B cell (primary cell): ENCODE measurements around the gene EEF1E1.

Experiments
- EZH2 ChIP-seq: IDR thresholded peaks from 2 replicates; pipeline ENCODE4 v1.6.1; 2012; ENCODE audit warnings: borderline replicate concordance, low read depth, mild to moderate bottlenecking, moderate library complexity, low read length; ENCODE audit not compliant: insufficient read depth, poor library complexity, severe bottlenecking
- TF ChIP-seq, protein P1 (sequence below): fragments of 200-600 bp; IDR thresholded peaks from one replicate; pipeline ENCODE4 v1.8.0; 2022; ENCODE audit warnings: antibody characterized with exemption, mild to moderate bottlenecking

- TF ChIP-seq, protein P1, sequence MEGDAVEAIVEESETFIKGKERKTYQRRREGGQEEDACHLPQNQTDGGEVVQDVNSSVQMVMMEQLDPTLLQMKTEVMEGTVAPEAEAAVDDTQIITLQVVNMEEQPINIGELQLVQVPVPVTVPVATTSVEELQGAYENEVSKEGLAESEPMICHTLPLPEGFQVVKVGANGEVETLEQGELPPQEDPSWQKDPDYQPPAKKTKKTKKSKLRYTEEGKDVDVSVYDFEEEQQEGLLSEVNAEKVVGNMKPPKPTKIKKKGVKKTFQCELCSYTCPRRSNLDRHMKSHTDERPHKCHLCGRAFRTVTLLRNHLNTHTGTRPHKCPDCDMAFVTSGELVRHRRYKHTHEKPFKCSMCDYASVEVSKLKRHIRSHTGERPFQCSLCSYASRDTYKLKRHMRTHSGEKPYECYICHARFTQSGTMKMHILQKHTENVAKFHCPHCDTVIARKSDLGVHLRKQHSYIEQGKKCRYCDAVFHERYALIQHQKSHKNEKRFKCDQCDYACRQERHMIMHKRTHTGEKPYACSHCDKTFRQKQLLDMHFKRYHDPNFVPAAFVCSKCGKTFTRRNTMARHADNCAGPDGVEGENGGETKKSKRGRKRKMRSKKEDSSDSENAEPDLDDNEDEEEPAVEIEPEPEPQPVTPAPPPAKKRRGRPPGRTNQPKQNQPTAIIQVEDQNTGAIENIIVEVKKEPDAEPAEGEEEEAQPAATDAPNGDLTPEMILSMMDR: no peak
- TF ChIP-seq EZH2: no peak
Observed at GRCh38 chr6:8057793-8058192, 44.6 kb downstream of the EEF1E1 start.
